HepG2 (cell line): ENCODE data around the gene PPP1R1A. TPM values are rescaled to one million over a fixed set of nuclear protein-coding genes. Genes with fewer than 3 reads are reported as not detected.

Source experiments
- ATAC-seq: fragments of 200-7000 bp; cut with Tn5 transposase; 3 replicates; pipeline ENCODE4 v1.9.1; 2020; ENCODE audit warnings: mild to moderate bottlenecking, moderate library complexity
- BruUV-seq: library from RNA; stranded (reverse); fragments of 400-500 nt; replicated peaks from 2 replicates; lab custom pipeline; 2021; lab: Mats Ljungman, UMichigan
- CTCF ChIA-PET: fragments of 300-600 bp; formaldehyde crosslinking; extraction: SDS; loops from one replicate; lab custom pipeline; 2021; ENCODE audit warnings: low total read pairs, inconsistent platforms, low intra/inter-chr PET ratio; lab: Yijun Ruan, JAX
- POLR2A ChIA-PET: fragments of 350-600 bp; sonication (Branson Sonifier 250); formaldehyde crosslinking; loops from one replicate; lab custom pipeline; 2020; ENCODE audit warnings: antibody characterized with exemption, inconsistent platforms; lab: Yijun Ruan, JAX
- DNase-seq: peaks from one replicate; pipeline ENCODE4 v3.0.0-alpha.2; 2015; ENCODE audit warnings: low spot score
- FAIRE-seq: peaks from 3 replicates; lab custom pipeline; 2011; peaks lifted over from hg19 to GRCh38; lab: Jason Lieb, UNC
- H2AFZ ChIP-seq: one replicate; pipeline ENCODE4 v1.6.1; 2011; ENCODE audit warnings: low read length, inconsistent platforms
- H3K27ac ChIP-seq: fragments of 300-600 bp; 3 replicates; pipeline ENCODE4 v1.8.0; 2011; ENCODE audit warnings: mixed run types, mild to moderate bottlenecking, mixed read lengths, low read length, inconsistent platforms; ENCODE audit not compliant: insufficient read depth; ENCODE audit errors: extremely low read length
- H3K27me3 ChIP-seq, 2 experiments: fragments of 200-600 bp in 1 of 2; 2 replicates in 1 of 2; 3 replicates in 1 of 2; pipeline versions ENCODE4 v1.6.0 to v1.8.0; 2011; ENCODE audit warnings: low read length in 2 of 2, mild to moderate bottlenecking in 2 of 2, moderate library complexity in 2 of 2, inconsistent platforms in 1 of 2; ENCODE audit not compliant: insufficient read depth in 2 of 2, control insufficient read depth in 1 of 2
- H3K36me3 ChIP-seq, 2 experiments: fragments of 200-600 bp in 1 of 2; replicated peaks in 1 of 2; 2 replicates in 1 of 2; 3 replicates in 1 of 2; pipeline versions ENCODE4 v1.5.1 to v1.8.0; 2011; ENCODE audit warnings: low read length in 2 of 2, inconsistent platforms in 1 of 2; ENCODE audit not compliant: insufficient read depth in 2 of 2, control insufficient read depth in 1 of 2
- H3K4me1 ChIP-seq: 2 replicates; pipeline ENCODE4 v1.5.1; 2012; ENCODE audit warnings: low read length, inconsistent platforms; ENCODE audit not compliant: insufficient read depth
- H3K4me2 ChIP-seq: 2 replicates; pipeline ENCODE4 v1.6.0; 2011; ENCODE audit warnings: low read depth, low read length, inconsistent platforms
- H3K4me3 ChIP-seq, 3 experiments: fragments of 200-600 bp in 1 of 3; sonication (generic), shearing (Covaris generic) in 1 of 3; replicated peaks in 1 of 3; 2 replicates each; pipeline ENCODE4 v1.5.1; 2011 to 2016; ENCODE audit warnings: low read length in 3 of 3, inconsistent platforms in 2 of 3, low read depth in 2 of 3, mild to moderate bottlenecking in 2 of 3, control low read depth in 1 of 3, mixed read lengths in 1 of 3; ENCODE audit not compliant: insufficient read depth in 1 of 3
- H3K79me2 ChIP-seq: one replicate; pipeline ENCODE4 v1.6.1; 2011; ENCODE audit warnings: low read length, inconsistent platforms; ENCODE audit not compliant: insufficient read depth
- H3K9ac ChIP-seq: 2 replicates; pipeline ENCODE4 v1.6.0; 2011; ENCODE audit warnings: mild to moderate bottlenecking, low read depth, low read length, inconsistent platforms; ENCODE audit not compliant: insufficient read depth
- H3K9me3 ChIP-seq: 2 replicates; pipeline ENCODE4 v1.5.1; 2012; ENCODE audit warnings: mild to moderate bottlenecking, low read length
- H4K20me1 ChIP-seq: 2 replicates; pipeline ENCODE4 v1.6.0; 2011; ENCODE audit warnings: inconsistent platforms, mild to moderate bottlenecking, low read length, moderate library complexity; ENCODE audit not compliant: insufficient read depth
- HNF4A ChIP-seq: sonication (generic); formaldehyde crosslinking; IDR thresholded peaks from 2 replicates; pipeline ENCODE4 v1.4.0; 2020; ENCODE audit warnings: missing genetic modification reagents
- NONO ChIP-seq, 2 experiments: fragments of 450-650 bp in 1 of 2; sonication (generic) in 1 of 2; formaldehyde crosslinking in 1 of 2; IDR thresholded peaks in 1 of 2; conservative IDR thresholded peaks in 1 of 2; 2 replicates each; pipeline versions ENCODE4 v1.6.1 to v1.8.0; 2017 to 2022; ENCODE audit warnings: mild to moderate bottlenecking in 1 of 2, missing genetic modification reagents in 1 of 2, moderate library complexity in 1 of 2
- POLR2AphosphoS5 ChIP-seq: IDR thresholded peaks from 2 replicates; pipeline ENCODE4 v1.6.1; 2012; ENCODE audit warnings: low read depth, low read length
- WGBS: methylation state at CpG from one replicate; pipeline ENCODE4 v1.1.6; 2017; ENCODE audit warnings: low lambda C conversion rate; 5-methylcytosine and 5-hydroxymethylcytosine counted together
- in situ Hi-C: cut with HindIII; loops from 2 replicates; pipeline ENCODE4 v1.10.0; 2017; ENCODE audit warnings: low pct_unique_long_range_greater_than_20kb; ENCODE audit not compliant: extremely low pct_ligation_motif_present
- intact Hi-C: fragments of 100-400 bp; cut with micrococcal nuclease; formaldehyde crosslinking; loops from one replicate; pipeline ENCODE4 v1.10.0; 2022; ENCODE audit not compliant: unreplicated experiment
- polyA plus RNA-seq, 8 experiments: library from polyadenylated mRNA; depleted of rRNA in 3 of 8; stranded (reverse) in 7 of 8; unstranded in 1 of 8; fragments of >200 nt; fragmentation: Illumina TruSeq in 4 of 8; extraction: Trizol in 4 of 8; gene quantifications; 2 replicates each; pipeline versions ENCODE4 v1.2.1 to v1.2.3, GENCODE V29; 2011 to 2016; ENCODE audit warnings: low read depth in 4 of 8, missing spikeins in 1 of 8, mixed read lengths in 1 of 8; ENCODE audit not compliant: insufficient read depth in 1 of 8
- total RNA-seq, 5 experiments: library from RNA; depleted of rRNA; stranded (reverse); fragments of >200 nt; fragmentation: Illumina TruSeq; extraction: Trizol; gene quantifications; 2 replicates each; pipeline ENCODE4 v1.2.3, GENCODE V29; 2016; ENCODE audit warnings: low read depth in 1 of 5
- TF ChIP-seq, protein P1 (sequence below), 2 experiments: sonication (generic) in 1 of 2; formaldehyde crosslinking in 1 of 2; IDR thresholded peaks; 2 replicates each; pipeline versions ENCODE4 v1.6.1 to v1.9.0; 2014 to 2022; ENCODE audit warnings: antibody characterized with exemption in 1 of 2, borderline replicate concordance in 1 of 2, inconsistent platforms in 1 of 2, low read depth in 1 of 2, missing genetic modification reagents in 1 of 2
- TF ChIP-seq, protein P2 (sequence below): sonication (generic); formaldehyde crosslinking; IDR thresholded peaks from 2 replicates; pipeline ENCODE4 v1.4.0; 2020; ENCODE audit warnings: missing genetic modification reagents, borderline replicate concordance

PPP1R1A gene
- total and polyA plus RNA-seq, 2 of the 13 experiments (the other 11 are each of a cell fraction or from before 2014, with no cell fraction given): 0.20 TPM; not detected in 1

DNA sequence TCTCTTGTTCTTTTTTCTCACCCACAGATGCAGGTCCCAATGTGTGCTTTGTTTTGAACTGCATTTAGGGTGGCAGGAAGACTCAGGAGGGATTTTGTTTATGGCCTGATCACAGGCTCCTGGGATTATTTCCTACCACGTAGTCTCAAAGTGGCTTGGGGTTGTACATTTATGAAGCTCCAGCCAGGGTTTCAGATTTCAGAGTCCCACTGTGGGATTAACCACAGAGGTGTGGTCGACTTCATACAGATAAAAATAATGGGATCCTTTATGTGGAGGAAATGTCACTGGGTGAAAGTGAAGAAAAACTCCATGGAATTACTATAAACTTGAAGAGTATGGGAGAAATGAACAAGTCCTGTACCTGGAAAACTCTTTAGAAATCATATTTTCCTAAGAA lies 14.2 kb upstream of the PPP1R1A start:
- TF ChIP-seq HNF4A (no peak), POLR2AphosphoS5 (no peak), NONO (IDR thresholded peaks at IDR 0.05) (no peak), NONO (CRISPR knock-in tag; conservative IDR thresholded peaks at IDR 0.05) (no peak)
- TF ChIP-seq, protein P1, sequence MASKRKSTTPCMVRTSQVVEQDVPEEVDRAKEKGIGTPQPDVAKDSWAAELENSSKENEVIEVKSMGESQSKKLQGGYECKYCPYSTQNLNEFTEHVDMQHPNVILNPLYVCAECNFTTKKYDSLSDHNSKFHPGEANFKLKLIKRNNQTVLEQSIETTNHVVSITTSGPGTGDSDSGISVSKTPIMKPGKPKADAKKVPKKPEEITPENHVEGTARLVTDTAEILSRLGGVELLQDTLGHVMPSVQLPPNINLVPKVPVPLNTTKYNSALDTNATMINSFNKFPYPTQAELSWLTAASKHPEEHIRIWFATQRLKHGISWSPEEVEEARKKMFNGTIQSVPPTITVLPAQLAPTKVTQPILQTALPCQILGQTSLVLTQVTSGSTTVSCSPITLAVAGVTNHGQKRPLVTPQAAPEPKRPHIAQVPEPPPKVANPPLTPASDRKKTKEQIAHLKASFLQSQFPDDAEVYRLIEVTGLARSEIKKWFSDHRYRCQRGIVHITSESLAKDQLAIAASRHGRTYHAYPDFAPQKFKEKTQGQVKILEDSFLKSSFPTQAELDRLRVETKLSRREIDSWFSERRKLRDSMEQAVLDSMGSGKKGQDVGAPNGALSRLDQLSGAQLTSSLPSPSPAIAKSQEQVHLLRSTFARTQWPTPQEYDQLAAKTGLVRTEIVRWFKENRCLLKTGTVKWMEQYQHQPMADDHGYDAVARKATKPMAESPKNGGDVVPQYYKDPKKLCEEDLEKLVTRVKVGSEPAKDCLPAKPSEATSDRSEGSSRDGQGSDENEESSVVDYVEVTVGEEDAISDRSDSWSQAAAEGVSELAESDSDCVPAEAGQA (IDR thresholded peaks at IDR 0.05; ENCODE audit: low read depth): no peak
- TF ChIP-seq, protein P1 (CRISPR knock-in tag; IDR thresholded peaks at IDR 0.05; ENCODE audit: borderline replicate concordance): no peak
- TF ChIP-seq, protein P2, sequence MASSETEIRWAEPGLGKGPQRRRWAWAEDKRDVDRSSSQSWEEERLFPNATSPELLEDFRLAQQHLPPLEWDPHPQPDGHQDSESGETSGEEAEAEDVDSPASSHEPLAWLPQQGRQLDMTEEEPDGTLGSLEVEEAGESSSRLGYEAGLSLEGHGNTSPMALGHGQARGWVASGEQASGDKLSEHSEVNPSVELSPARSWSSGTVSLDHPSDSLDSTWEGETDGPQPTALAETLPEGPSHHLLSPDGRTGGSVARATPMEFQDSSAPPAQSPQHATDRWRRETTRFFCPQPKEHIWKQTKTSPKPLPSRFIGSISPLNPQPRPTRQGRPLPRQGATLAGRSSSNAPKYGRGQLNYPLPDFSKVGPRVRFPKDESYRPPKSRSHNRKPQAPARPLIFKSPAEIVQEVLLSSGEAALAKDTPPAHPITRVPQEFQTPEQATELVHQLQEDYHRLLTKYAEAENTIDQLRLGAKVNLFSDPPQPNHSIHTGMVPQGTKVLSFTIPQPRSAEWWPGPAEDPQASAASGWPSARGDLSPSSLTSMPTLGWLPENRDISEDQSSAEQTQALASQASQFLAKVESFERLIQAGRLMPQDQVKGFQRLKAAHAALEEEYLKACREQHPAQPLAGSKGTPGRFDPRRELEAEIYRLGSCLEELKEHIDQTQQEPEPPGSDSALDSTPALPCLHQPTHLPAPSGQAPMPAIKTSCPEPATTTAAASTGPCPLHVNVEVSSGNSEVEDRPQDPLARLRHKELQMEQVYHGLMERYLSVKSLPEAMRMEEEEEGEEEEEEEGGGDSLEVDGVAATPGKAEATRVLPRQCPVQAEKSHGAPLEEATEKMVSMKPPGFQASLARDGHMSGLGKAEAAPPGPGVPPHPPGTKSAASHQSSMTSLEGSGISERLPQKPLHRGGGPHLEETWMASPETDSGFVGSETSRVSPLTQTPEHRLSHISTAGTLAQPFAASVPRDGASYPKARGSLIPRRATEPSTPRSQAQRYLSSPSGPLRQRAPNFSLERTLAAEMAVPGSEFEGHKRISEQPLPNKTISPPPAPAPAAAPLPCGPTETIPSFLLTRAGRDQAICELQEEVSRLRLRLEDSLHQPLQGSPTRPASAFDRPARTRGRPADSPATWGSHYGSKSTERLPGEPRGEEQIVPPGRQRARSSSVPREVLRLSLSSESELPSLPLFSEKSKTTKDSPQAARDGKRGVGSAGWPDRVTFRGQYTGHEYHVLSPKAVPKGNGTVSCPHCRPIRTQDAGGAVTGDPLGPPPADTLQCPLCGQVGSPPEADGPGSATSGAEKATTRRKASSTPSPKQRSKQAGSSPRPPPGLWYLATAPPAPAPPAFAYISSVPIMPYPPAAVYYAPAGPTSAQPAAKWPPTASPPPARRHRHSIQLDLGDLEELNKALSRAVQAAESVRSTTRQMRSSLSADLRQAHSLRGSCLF (CRISPR knock-in tag): no peak
- TF ChIP-seq, all 625 proteins: peak for 0
- in situ Hi-C loops: no loop called here
- H3K27me3 ChIP-seq: peaks cover 0 to 12% of the 10 kb centered on the region in 2 experiments; a peak in 1 of 5 replicates
- H3K4me3 ChIP-seq: no peak overlapping the region
- H3K9me3 ChIP-seq: no peaks in the 10 kb centered on the region
- H4K20me1 ChIP-seq: no peaks in the 10 kb centered on the region
- 5% methylated on average over 2 of the region's 2 CpGs for WGBS
- no peak overlapping the region for H3K4me2 ChIP-seq
- H2AFZ ChIP-seq: no peak overlapping the region
- intact Hi-C loops: no loop called here
- no peak for FAIRE-seq
- H3K79me2 ChIP-seq: no peaks in the 10 kb centered on the region
- no peak for DNase-seq
- ChIA-PET CTCF (interaction anchor here (1.2 kb wide), 1 partner anchor 24 kb away, joined by 3 read pairs; no protein-coding TSS in a partner anchor), POLR2A (no interaction called here)
- no peak overlapping the region for H3K9ac ChIP-seq
- BruUV-seq: no TSS peak
- H3K27ac ChIP-seq: no peak overlapping the region
- H3K4me1 ChIP-seq: no peaks in the 10 kb centered on the region
- H3K36me3 ChIP-seq: no peaks in the 10 kb centered on the region
- no peak for ATAC-seq
